ENCODE data around the gene MAML2. TPM values are rescaled to one million over a fixed set of nuclear protein-coding genes. Genes with fewer than 3 reads are reported as not detected.
A peak's percentile ranks its signal among the peaks of the same experiment; 100 is the strongest.

Gene MAML2
- total RNA-seq, 3 donors from 2014 or later (not counting 1 experiment from before 2014, with no cell fraction given): 14.2 to 20.5 (median 16.1) TPM

DNA sequence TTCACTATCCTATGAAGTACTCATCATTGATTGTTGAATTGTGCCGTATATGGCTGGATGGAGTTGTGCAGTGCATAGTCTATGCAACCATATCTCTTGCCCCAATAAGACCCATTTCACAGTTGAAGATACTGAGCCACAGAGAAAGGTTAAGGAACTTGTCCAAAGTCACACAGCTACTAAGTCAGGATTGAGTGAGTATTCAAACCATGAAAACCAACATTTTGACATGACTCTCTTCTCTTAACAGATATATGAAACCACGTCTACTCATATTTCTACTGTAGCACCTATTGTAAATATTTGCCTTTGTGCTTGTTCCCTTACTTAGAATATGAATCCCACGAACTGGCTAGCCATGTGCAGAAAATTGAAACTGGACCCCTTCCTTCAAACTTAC is 58.1 kb downstream of the MAML2 start:
- Histone ChIP-seq H3K27me3 (ENCODE audit: control insufficient read depth, insufficient read depth, low read length) (no peaks in the 10 kb centered on the region), H3K9me3 (ENCODE audit: control insufficient read depth, insufficient read depth, low read length) (no peaks in the 10 kb centered on the region), H3K36me3 (ENCODE audit: control insufficient read depth, insufficient read depth, low read length) (no peaks in the 10 kb centered on the region), H3K27ac (ENCODE audit: low read length) (no peak overlapping the region), H3K4me3 (ENCODE audit: low read length) (no peak overlapping the region), H3K4me1 (ENCODE audit: control insufficient read depth, insufficient read depth, low read length) (no peaks in the 10 kb centered on the region)
- peaks cover 0 to 2% of the 10 kb centered on the region in 2 donors for H3K9me3 Mint-ChIP-seq
- ATAC-seq (no peak), DNase-seq (no peak)
- 80% methylated on average over 3 of the region's 3 CpGs for WGBS (ENCODE audit: insufficient coverage)
- TF ChIP-seq, protein P1, sequence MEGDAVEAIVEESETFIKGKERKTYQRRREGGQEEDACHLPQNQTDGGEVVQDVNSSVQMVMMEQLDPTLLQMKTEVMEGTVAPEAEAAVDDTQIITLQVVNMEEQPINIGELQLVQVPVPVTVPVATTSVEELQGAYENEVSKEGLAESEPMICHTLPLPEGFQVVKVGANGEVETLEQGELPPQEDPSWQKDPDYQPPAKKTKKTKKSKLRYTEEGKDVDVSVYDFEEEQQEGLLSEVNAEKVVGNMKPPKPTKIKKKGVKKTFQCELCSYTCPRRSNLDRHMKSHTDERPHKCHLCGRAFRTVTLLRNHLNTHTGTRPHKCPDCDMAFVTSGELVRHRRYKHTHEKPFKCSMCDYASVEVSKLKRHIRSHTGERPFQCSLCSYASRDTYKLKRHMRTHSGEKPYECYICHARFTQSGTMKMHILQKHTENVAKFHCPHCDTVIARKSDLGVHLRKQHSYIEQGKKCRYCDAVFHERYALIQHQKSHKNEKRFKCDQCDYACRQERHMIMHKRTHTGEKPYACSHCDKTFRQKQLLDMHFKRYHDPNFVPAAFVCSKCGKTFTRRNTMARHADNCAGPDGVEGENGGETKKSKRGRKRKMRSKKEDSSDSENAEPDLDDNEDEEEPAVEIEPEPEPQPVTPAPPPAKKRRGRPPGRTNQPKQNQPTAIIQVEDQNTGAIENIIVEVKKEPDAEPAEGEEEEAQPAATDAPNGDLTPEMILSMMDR (IDR thresholded peaks at IDR 0.05): no peak
- no peak overlapping the region for H3K27ac Mint-ChIP-seq
- no peaks in the 10 kb centered on the region for H3K36me3 Mint-ChIP-seq
- no peaks in the 10 kb centered on the region for H3K27me3 Mint-ChIP-seq (ENCODE audit: low read depth in 2 of 2)
- intact Hi-C loops (cut with micrococcal nuclease): no loop called here
- no peak overlapping the region for H3K4me3 Mint-ChIP-seq
- peaks cover 23 to 27% of the 10 kb centered on the region in 2 donors for H3K4me1 Mint-ChIP-seq

DNA sequence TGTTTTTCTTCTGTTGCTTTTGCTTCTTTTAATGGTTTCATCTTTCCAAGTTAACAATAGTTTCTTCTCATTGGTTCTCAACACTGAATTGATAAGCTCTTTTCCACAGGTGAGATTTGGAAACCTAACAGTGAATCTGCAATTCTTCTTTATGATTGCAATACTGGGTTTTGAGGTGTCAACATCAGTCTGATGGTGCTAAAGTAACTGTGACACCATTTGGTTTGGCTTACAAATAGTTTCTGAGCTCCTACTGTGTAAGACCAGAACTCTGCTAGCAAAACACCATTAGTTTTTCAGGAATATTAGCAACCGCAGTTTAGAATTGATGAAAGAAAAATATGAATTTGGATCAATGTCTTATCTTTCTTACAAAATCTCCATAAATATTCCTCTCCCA is 58.6 kb downstream of the MAML2 start:
- H3K4me3 Mint-ChIP-seq: no peak overlapping the region
- WGBS (ENCODE audit: insufficient coverage): no CpG with 5 or more reads among the region's 1 CpG
- H3K27me3 ChIP-seq (ENCODE audit: control insufficient read depth, insufficient read depth, low read length): no peaks in the 10 kb centered on the region

DNA sequence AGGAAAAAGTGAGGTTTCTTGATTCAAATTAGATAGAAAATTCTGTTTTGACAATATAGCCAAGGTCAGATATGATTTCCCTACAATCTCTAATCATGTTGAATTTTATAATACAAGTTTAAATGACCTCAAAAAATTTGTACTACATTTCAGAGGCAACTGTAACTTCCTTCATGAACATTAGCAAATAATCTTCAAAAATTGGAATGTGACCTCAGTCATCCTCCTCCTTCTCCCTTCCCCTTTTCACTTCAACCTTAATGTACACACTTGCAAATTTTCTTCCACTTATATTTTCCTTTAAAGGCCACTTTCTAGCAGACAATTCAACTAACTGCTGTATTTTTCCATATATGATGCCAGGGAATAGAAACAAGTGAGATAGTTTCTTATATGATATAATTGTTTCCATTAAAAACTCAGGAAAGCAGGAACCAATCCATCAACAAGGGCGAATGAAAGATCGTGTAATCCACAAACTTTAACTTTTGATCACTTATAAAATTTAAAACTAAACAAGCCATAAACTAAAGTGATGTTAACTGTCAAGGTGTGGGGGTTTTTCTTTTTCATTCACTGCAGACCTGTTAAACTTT is 60.3 kb downstream of the MAML2 start:
- no peak for DNase-seq
- no peak overlapping the region for H3K4me3 ChIP-seq (ENCODE audit: low read length)
- Mint-ChIP-seq H3K9me3 (peaks cover 0 to 2% of the 10 kb centered on the region in 2 donors), H3K36me3 (no peaks in the 10 kb centered on the region), H3K27ac (no peak overlapping the region), H3K4me3 (no peak overlapping the region), H3K4me1 (peaks cover 33 to 37% of the 10 kb centered on the region in 2 donors), H3K27me3 (ENCODE audit: low read depth in 2 of 2) (no peaks in the 10 kb centered on the region)
- TF ChIP-seq, protein P1 (IDR thresholded peaks at IDR 0.05): no peak
- H3K9me3 ChIP-seq (ENCODE audit: control insufficient read depth, insufficient read depth, low read length): no peaks in the 10 kb centered on the region
- no peak overlapping the region for H3K27ac ChIP-seq (ENCODE audit: low read length)
- no peaks in the 10 kb centered on the region for H3K27me3 ChIP-seq (ENCODE audit: control insufficient read depth, insufficient read depth, low read length)
- no peaks in the 10 kb centered on the region for H3K4me1 ChIP-seq (ENCODE audit: control insufficient read depth, insufficient read depth, low read length)
- WGBS (ENCODE audit: insufficient coverage): no CpG with 5 or more reads among the region's 2 CpGs
- intact Hi-C loops (cut with micrococcal nuclease): no loop called here
- H3K36me3 ChIP-seq (ENCODE audit: control insufficient read depth, insufficient read depth, low read length): no peaks in the 10 kb centered on the region
- no peak for ATAC-seq

More for the DNA sequence above, 58.6 kb downstream of the MAML2 start:
- TF ChIP-seq, protein P1 (IDR thresholded peaks at IDR 0.05): no peak
- peak in 1 of 3 donors; percentile 58 for ATAC-seq
- no peak overlapping the region for H3K27ac ChIP-seq (ENCODE audit: low read length)
- intact Hi-C loops (cut with micrococcal nuclease): no loop called here
- Mint-ChIP-seq H3K27me3 (ENCODE audit: low read depth in 2 of 2) (no peaks in the 10 kb centered on the region), H3K36me3 (no peaks in the 10 kb centered on the region), H3K4me1 (peaks cover 24 to 28% of the 10 kb centered on the region in 2 donors), H3K27ac (no peak overlapping the region), H3K9me3 (peaks cover 0 to 2% of the 10 kb centered on the region in 2 donors)
- no peaks in the 10 kb centered on the region for H3K4me1 ChIP-seq (ENCODE audit: control insufficient read depth, insufficient read depth, low read length)
- H3K36me3 ChIP-seq (ENCODE audit: control insufficient read depth, insufficient read depth, low read length): no peaks in the 10 kb centered on the region
- no peak for DNase-seq
- no peak overlapping the region for H3K4me3 ChIP-seq (ENCODE audit: low read length)
- no peaks in the 10 kb centered on the region for H3K9me3 ChIP-seq (ENCODE audit: control insufficient read depth, insufficient read depth, low read length)

DNA sequence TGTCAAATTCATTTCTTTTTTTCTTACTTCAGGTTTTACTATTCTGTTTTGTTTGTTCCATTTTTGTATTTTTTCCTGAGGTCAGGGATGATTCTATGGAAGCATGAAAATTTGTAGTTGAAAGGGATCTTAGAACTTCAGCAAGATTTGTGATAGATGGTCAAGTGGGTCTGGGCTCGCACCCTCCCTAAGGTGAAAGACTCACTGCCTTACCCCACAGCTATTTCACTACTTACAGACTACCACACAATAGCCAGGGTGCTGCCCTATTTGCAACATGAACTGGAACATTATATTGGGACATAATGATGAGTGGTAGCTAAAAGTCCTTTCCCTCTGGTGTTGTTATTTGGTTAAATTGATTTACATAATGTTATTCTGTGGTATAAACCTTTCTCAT is 62.6 kb downstream of the MAML2 start:
- Histone ChIP-seq H3K27ac (ENCODE audit: low read length) (no peak overlapping the region), H3K27me3 (ENCODE audit: control insufficient read depth, insufficient read depth, low read length) (no peaks in the 10 kb centered on the region), H3K4me3 (ENCODE audit: low read length) (no peak overlapping the region), H3K36me3 (ENCODE audit: control insufficient read depth, insufficient read depth, low read length) (no peaks in the 10 kb centered on the region), H3K9me3 (ENCODE audit: control insufficient read depth, insufficient read depth, low read length) (no peaks in the 10 kb centered on the region), H3K4me1 (ENCODE audit: control insufficient read depth, insufficient read depth, low read length) (no peaks in the 10 kb centered on the region)
- intact Hi-C loops (cut with micrococcal nuclease): no loop called here
- Mint-ChIP-seq H3K4me3 (no peak overlapping the region), H3K9me3 (no peaks in the 10 kb centered on the region), H3K27me3 (ENCODE audit: low read depth in 2 of 2) (no peaks in the 10 kb centered on the region), H3K36me3 (no peaks in the 10 kb centered on the region), H3K27ac (no peak overlapping the region), H3K4me1 (peaks cover 32 to 33% of the 10 kb centered on the region in 2 donors)
- TF ChIP-seq, protein P1 (IDR thresholded peaks at IDR 0.05): no peak
- no CpG with 5 or more reads among the region's 1 CpG for WGBS (ENCODE audit: insufficient coverage)
- DNase-seq: no peak
- ATAC-seq: no peak
